GM19324 (cell line): ENCODE measurements around the gene MT4.
"Not testable (repeated sequence)": the region's sequence is repeated elsewhere in the genome, so short reads cannot be mapped to it uniquely, and the experiment has no call there.

ENCODE experiments used
- ATAC-seq: cut with Tn5 transposase; IDR thresholded peaks from one replicate; pipeline ENCODE4 v1.9.1; 2021; ENCODE audit warnings: mild to moderate bottlenecking, moderate library complexity; ENCODE audit not compliant: unreplicated experiment, low FRiP score

Gene MT4

GRCh38 chr16:56558024-56558747, 6.7 kb upstream of the MT4 start:
- no peak for ATAC-seq

- ATAC-seq = no peak
Observed at GRCh38 chr16:56559109-56559508, 5.8 kb upstream of the MT4 start.

GRCh38 chr16:56560447-56560846, 4.4 kb upstream of the MT4 start:
- ATAC-seq = no peak

GRCh38 chr16:56561126-56561525, 3.7 kb upstream of the MT4 start:
- ATAC-seq = no peak

GRCh38 chr16:56569971-56570370, 5.1 kb downstream of the MT4 start:
- no peak for ATAC-seq

- ATAC-seq = no peak
Observed at GRCh38 chr16:56571525-56571924, 6.7 kb downstream of the MT4 start.

GRCh38 chr16:56574625-56575024, 9.8 kb downstream of the MT4 start:
- ATAC-seq = no peak

GRCh38 chr16:56576585-56577299, 11.9 kb downstream of the MT4 start:
- ATAC-seq = peak; percentile 67

- no peak for ATAC-seq
Observed at GRCh38 chr16:56577300-56577625, 12.4 kb downstream of the MT4 start.

GRCh38 chr16:56580391-56581048, 15.6 kb downstream of the MT4 start:
- ATAC-seq = no peak

GRCh38 chr16:56582911-56583310, 18.0 kb downstream of the MT4 start:
- ATAC-seq = not testable (repeated sequence)

GRCh38 chr16:56583351-56584168, 18.7 kb downstream of the MT4 start:
- no peak for ATAC-seq

GRCh38 chr16:56584276-56584675, 19.4 kb downstream of the MT4 start:
- ATAC-seq = no peak

- ATAC-seq = no peak
Observed at GRCh38 chr16:56588781-56589140, 23.9 kb downstream of the MT4 start.

GRCh38 chr16:56589141-56590039, 24.5 kb downstream of the MT4 start, which contains the start of gene MT3:
Gene MT3 (plus strand): TSS chr16:56589528. CDS start chr16:56589591, 63 bp downstream.
- ATAC-seq = no peak

GRCh38 chr16:56591377-56592060, 26.6 kb downstream of the MT4 start:
- no peak for ATAC-seq

- no peak for ATAC-seq
Observed at GRCh38 chr16:56593573-56594291, 28.9 kb downstream of the MT4 start.

- no peak for ATAC-seq
Observed at GRCh38 chr16:56594292-56594619, 29.4 kb downstream of the MT4 start.
